GM18868 (cell line): ENCODE measurements around the gene COL8A1.
"Not testable (repeated sequence)": the region's sequence is repeated elsewhere in the genome, so short reads cannot be mapped to it uniquely, and the experiment has no call there.

ENCODE experiments used
- ATAC-seq: cut with Tn5 transposase; IDR thresholded peaks from one replicate; pipeline ENCODE4 v1.9.1; 2021; ENCODE audit warnings: mild to moderate bottlenecking, moderate library complexity; ENCODE audit not compliant: unreplicated experiment

COL8A1 gene

GRCh38 chr3:99702953-99703943 is 64.9 kb downstream of the COL8A1 start:
- ATAC-seq, result no peak

GRCh38 chr3:99704417-99704816 is 66.0 kb downstream of the COL8A1 start:
- ATAC-seq, result no peak

- ATAC-seq, result no peak
These were observed 68.0 kb downstream of the COL8A1 start for GRCh38 chr3:99706410-99706809.

- no peak for ATAC-seq
These were observed 69.9 kb downstream of the COL8A1 start for GRCh38 chr3:99708207-99708745.

- no peak for ATAC-seq
These were observed 71.3 kb downstream of the COL8A1 start for GRCh38 chr3:99709686-99710085.

- ATAC-seq, result no peak
These were observed 71.7 kb downstream of the COL8A1 start for GRCh38 chr3:99710094-99710493.

- ATAC-seq, result no peak
These were observed 73.0 kb downstream of the COL8A1 start for GRCh38 chr3:99711351-99711750.

- ATAC-seq, result no peak
These were observed 74.0 kb downstream of the COL8A1 start for GRCh38 chr3:99712291-99712954.

- no peak for ATAC-seq
These were observed 75.0 kb downstream of the COL8A1 start for GRCh38 chr3:99713440-99713839.

- no peak for ATAC-seq
These were observed 75.8 kb downstream of the COL8A1 start for GRCh38 chr3:99714146-99714545.

- ATAC-seq, result no peak
These were observed 76.2 kb downstream of the COL8A1 start for GRCh38 chr3:99714575-99714974.

- no peak for ATAC-seq
These were observed 78.1 kb downstream of the COL8A1 start for GRCh38 chr3:99716463-99716995.

GRCh38 chr3:99720985-99721632 is 82.7 kb downstream of the COL8A1 start:
- no peak for ATAC-seq

- ATAC-seq, result no peak
These were observed 83.2 kb downstream of the COL8A1 start for GRCh38 chr3:99721633-99722007.

GRCh38 chr3:99724276-99724675 is 85.9 kb downstream of the COL8A1 start:
- no peak for ATAC-seq

- no peak for ATAC-seq
These were observed 92.5 kb downstream of the COL8A1 start for GRCh38 chr3:99730870-99731269.

- no peak for ATAC-seq
These were observed 93.1 kb downstream of the COL8A1 start for GRCh38 chr3:99731499-99731898.

GRCh38 chr3:99740371-99740770 is 102.0 kb downstream of the COL8A1 start:
- ATAC-seq, result not testable (repeated sequence)

- ATAC-seq, result no peak
These were observed 103.2 kb downstream of the COL8A1 start for GRCh38 chr3:99741588-99741987.

- no peak for ATAC-seq
These were observed 109.5 kb downstream of the COL8A1 start for GRCh38 chr3:99747915-99748314.

GRCh38 chr3:99751649-99752048 is 113.3 kb downstream of the COL8A1 start:
- no peak for ATAC-seq
